RWPE2 (cell line): ENCODE measurements around the gene COL27A1.

ENCODE experiments used
- ATAC-seq: fragments of 200-7000 bp; cut with Tn5 transposase; 3 replicates; pipeline ENCODE4 v1.9.1; 2021; ENCODE audit warnings: low read depth
- DNase-seq: peaks from one replicate; pipeline ENCODE4 v3.0.0-alpha.2; 2020; ENCODE audit warnings: low spot score
- H3K27ac ChIP-seq: fragments of 450-650 bp; 2 replicates; pipeline ENCODE4 v1.5.1; 2017; ENCODE audit warnings: mild to moderate bottlenecking; ENCODE audit not compliant: poor library complexity, severe bottlenecking
- H3K27me3 ChIP-seq: fragments of 250-450 bp; sonication (Bioruptor Pico); 2 replicates; pipeline ENCODE4 v1.5.1; 2021; ENCODE audit warnings: mild to moderate bottlenecking, moderate library complexity; ENCODE audit not compliant: insufficient read depth, poor library complexity, severe bottlenecking
- H3K36me3 ChIP-seq: fragments of 250-450 bp; sonication (Bioruptor Pico); 2 replicates; pipeline ENCODE4 v1.5.1; 2020; ENCODE audit warnings: low read depth, mild to moderate bottlenecking, moderate library complexity
- H3K4me1 ChIP-seq: fragments of 250-450 bp; sonication (Bioruptor Pico); 2 replicates; pipeline ENCODE4 v1.5.1; 2021; ENCODE audit warnings: mild to moderate bottlenecking, moderate library complexity; ENCODE audit not compliant: insufficient read depth, poor library complexity, severe bottlenecking
- H3K4me3 ChIP-seq: fragments of 250-450 bp; sonication (Bioruptor Pico); 2 replicates; pipeline ENCODE4 v1.5.1; 2021; ENCODE audit warnings: mild to moderate bottlenecking, moderate library complexity; ENCODE audit not compliant: severe bottlenecking
- H3K9me3 ChIP-seq: fragments of 250-450 bp; sonication (Bioruptor Pico); 2 replicates; pipeline ENCODE4 v1.5.1; 2021; ENCODE audit warnings: mild to moderate bottlenecking, moderate library complexity; ENCODE audit not compliant: severe bottlenecking
- CTCF ChIP-seq: fragments of 450-650 bp; IDR thresholded peaks from one replicate; pipeline ENCODE4 v1.5.1; 2017; ENCODE audit warnings: mild to moderate bottlenecking, moderate library complexity; ENCODE audit not compliant: poor library complexity, severe bottlenecking

The COL27A1 gene

DNA sequence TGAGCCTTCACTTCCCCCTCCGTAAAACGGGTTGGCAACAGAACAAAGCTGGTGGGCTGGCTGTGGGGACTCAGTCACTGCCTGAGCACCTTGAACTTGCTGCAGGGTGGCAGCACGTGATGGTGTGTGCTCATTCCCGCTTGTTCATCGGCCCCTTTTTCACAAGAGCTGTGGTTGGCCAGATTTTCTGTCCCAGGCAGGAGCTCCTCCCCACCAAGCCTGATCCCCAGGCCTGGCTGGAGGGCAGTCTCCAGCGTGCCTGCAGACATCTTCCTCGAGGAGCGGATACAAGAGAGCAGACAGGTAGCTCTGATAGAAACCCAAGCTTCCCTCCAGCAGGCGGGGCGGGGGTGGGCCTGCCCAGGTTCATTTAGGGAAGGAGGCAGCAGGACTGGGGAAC lies 105.7 kb downstream of the COL27A1 start:
- no peak overlapping the region for H3K4me3 ChIP-seq
- DNase-seq (no peak), ATAC-seq (no peak)
- H3K4me1 ChIP-seq = no peaks in the 10 kb centered on the region
- no peak overlapping the region for H3K27ac ChIP-seq
- TF ChIP-seq CTCF = no peak
- no peaks in the 10 kb centered on the region for H3K36me3 ChIP-seq
- H3K9me3 ChIP-seq = no peaks in the 10 kb centered on the region
- no peaks in the 10 kb centered on the region for H3K27me3 ChIP-seq

- no peak for ATAC-seq
- H3K4me3 ChIP-seq = no peak overlapping the region
- no peak overlapping the region for H3K27ac ChIP-seq
- H3K9me3 ChIP-seq = no peaks in the 10 kb centered on the region
- H3K36me3 ChIP-seq = no peaks in the 10 kb centered on the region
- DNase-seq = no peak
- TF ChIP-seq CTCF = no peak
- H3K4me1 ChIP-seq = no peaks in the 10 kb centered on the region
- no peaks in the 10 kb centered on the region for H3K27me3 ChIP-seq
Measured at GRCh38 chr9:114261987-114262386, 106.7 kb downstream of the COL27A1 start.

DNA sequence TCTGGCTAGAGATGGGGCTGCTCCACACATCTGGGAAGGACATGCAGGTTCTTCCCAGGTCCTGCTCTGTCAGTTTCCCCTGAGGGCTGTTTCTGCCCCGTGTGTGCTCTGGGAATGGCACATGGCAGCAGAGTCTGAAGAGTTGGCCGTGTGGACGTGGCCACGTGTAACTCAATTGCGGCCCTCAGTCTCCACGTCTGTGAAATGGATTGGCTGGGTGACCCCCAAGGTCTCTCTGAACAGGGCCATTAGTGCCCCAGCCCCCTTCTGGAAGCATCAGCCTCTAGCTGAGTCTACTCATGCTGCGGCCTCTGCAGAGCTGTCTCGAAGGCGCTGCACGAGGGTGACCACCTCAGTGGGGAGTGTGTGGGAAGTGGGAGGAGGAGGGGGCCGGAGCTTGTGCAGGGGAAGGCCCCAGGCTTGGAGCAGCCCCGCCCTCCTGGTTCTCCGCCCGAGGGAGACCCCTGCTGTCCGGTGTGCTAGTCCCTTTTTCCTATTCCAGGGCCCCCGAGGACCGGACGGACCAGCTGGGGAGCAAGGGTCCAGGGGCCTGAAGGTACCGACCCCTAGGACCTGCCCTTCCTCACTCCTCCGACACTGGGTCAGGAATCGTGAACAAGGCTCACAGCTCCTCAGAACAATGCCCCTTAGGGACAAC lies 108.6 kb downstream of the COL27A1 start:
- H3K4me1 ChIP-seq = no peaks in the 10 kb centered on the region
- no peak for TF ChIP-seq CTCF
- no peaks in the 10 kb centered on the region for H3K27me3 ChIP-seq
- no peak for ATAC-seq
- no peaks in the 10 kb centered on the region for H3K9me3 ChIP-seq
- H3K4me3 ChIP-seq = no peak overlapping the region
- DNase-seq = no peak
- no peak overlapping the region for H3K27ac ChIP-seq
- H3K36me3 ChIP-seq = no peaks in the 10 kb centered on the region

GRCh38 chr9:114264806-114265550 lies 109.6 kb downstream of the COL27A1 start:
- Histone ChIP-seq H3K4me1 (no peaks in the 10 kb centered on the region), H3K36me3 (no peaks in the 10 kb centered on the region), H3K27me3 (no peaks in the 10 kb centered on the region), H3K9me3 (no peaks in the 10 kb centered on the region), H3K4me3 (no peak overlapping the region), H3K27ac (no peak overlapping the region)
- DNase-seq (no peak), ATAC-seq (no peak)
- no peak for TF ChIP-seq CTCF

GRCh38 chr9:114266969-114267368 lies 111.6 kb downstream of the COL27A1 start:
- ATAC-seq = no peak

More at GRCh38 chr9:114266969-114267368, 111.6 kb downstream of the COL27A1 start:
- H3K27me3 ChIP-seq = no peaks in the 10 kb centered on the region
- H3K9me3 ChIP-seq = no peaks in the 10 kb centered on the region
- no peak overlapping the region for H3K27ac ChIP-seq
- DNase-seq = no peak
- no peak for TF ChIP-seq CTCF
- H3K4me1 ChIP-seq = no peaks in the 10 kb centered on the region
- H3K4me3 ChIP-seq = no peak overlapping the region
- H3K36me3 ChIP-seq = no peaks in the 10 kb centered on the region
